Liver (tissue), 9 donors: Measurements from ENCODE around the gene TLN1. TPM values are rescaled to one million over a fixed set of nuclear protein-coding genes. Genes with fewer than 3 reads are reported as not detected.
A peak's percentile ranks its signal among the peaks of the same experiment; 100 is the strongest.

Experiments
- DNase-seq: peaks from one replicate; pipeline ENCODE4 v3.0.0-alpha.2; 2017; ENCODE audit warnings: low spot score
- H3K27ac ChIP-seq, 2 donors: one replicate each; pipeline ENCODE4 v1.7.0; 2013; ENCODE audit warnings: inconsistent platforms in 2 of 2, low read length in 2 of 2, control low read depth in 1 of 2, low read depth in 1 of 2, mild to moderate bottlenecking in 1 of 2
- H3K27me3 ChIP-seq, 4 donors: one replicate each; pipeline versions ENCODE4 v1.6.1 to v1.7.0; 2013; ENCODE audit warnings: low read length in 3 of 4, inconsistent platforms in 1 of 4, mild to moderate bottlenecking in 1 of 4, moderate library complexity in 1 of 4; ENCODE audit not compliant: control insufficient read depth in 4 of 4, insufficient read depth in 4 of 4
- H3K36me3 ChIP-seq, 4 donors: one replicate each; pipeline versions ENCODE4 v1.6.1 to v1.7.0; 2013; ENCODE audit warnings: low read length in 3 of 4, mild to moderate bottlenecking in 3 of 4, low read depth in 1 of 4, moderate library complexity in 1 of 4; ENCODE audit not compliant: control insufficient read depth in 4 of 4, insufficient read depth in 3 of 4
- H3K4me1 ChIP-seq, 4 donors: one replicate each; pipeline versions ENCODE4 v1.6.1 to v1.7.0; 2013; ENCODE audit warnings: low read length in 3 of 4, mild to moderate bottlenecking in 3 of 4, moderate library complexity in 1 of 4; ENCODE audit not compliant: control insufficient read depth in 4 of 4, insufficient read depth in 4 of 4
- H3K4me3 ChIP-seq, 3 donors: one replicate each; pipeline versions ENCODE4 v1.6.1 to v1.7.0; 2013; ENCODE audit warnings: low read length in 3 of 3, control low read depth in 1 of 3, low read depth in 1 of 3, mild to moderate bottlenecking in 1 of 3
- H3K9ac ChIP-seq, 2 donors: one replicate each; pipeline ENCODE4 v1.7.0; 2013; ENCODE audit warnings: low read length in 2 of 2, mild to moderate bottlenecking in 2 of 2, moderate library complexity in 2 of 2, control low read depth in 1 of 2, low read depth in 1 of 2
- H3K9me3 ChIP-seq, 4 donors: one replicate each; pipeline versions ENCODE4 v1.6.1 to v1.7.0; 2013; ENCODE audit warnings: low read length in 3 of 4; ENCODE audit not compliant: control insufficient read depth in 4 of 4
- CTCF ChIP-seq: fragments of 150-350 bp; IDR thresholded peaks from 2 replicates; pipeline ENCODE4 v1.5.1; 2017; ENCODE audit warnings: improper control_type of control experiment, low read depth, low read length; ENCODE audit not compliant: missing input control
- EGR1 ChIP-seq, 2 donors: IDR thresholded peaks; 2 replicates each; pipeline ENCODE4 v1.6.1; 2016 to 2018; ENCODE audit warnings: antibody characterized with exemption in 2 of 2, low read depth in 2 of 2
- FOXA2 ChIP-seq: IDR thresholded peaks from 2 replicates; pipeline ENCODE4 v1.6.1; 2016; ENCODE audit warnings: antibody characterized with exemption
- GABPA ChIP-seq, 2 donors: IDR thresholded peaks in 1 of 2; conservative IDR thresholded peaks in 1 of 2; 2 replicates each; pipeline ENCODE4 v1.6.1; 2016; ENCODE audit warnings: antibody characterized with exemption in 2 of 2, mild to moderate bottlenecking in 1 of 2, moderate library complexity in 1 of 2
- HNF4A ChIP-seq, 2 donors: conservative IDR thresholded peaks; 2 replicates each; pipeline ENCODE4 v1.6.1; 2016; ENCODE audit warnings: antibody characterized with exemption in 2 of 2, mild to moderate bottlenecking in 2 of 2
- HNF4G ChIP-seq: IDR thresholded peaks from 2 replicates; pipeline ENCODE4 v1.6.1; 2016; ENCODE audit warnings: antibody characterized with exemption
- JUND ChIP-seq, 2 donors: IDR thresholded peaks; 2 replicates each; pipeline ENCODE4 v1.6.1; 2016; ENCODE audit warnings: antibody characterized with exemption in 2 of 2
- NR2F2 ChIP-seq: IDR thresholded peaks from 2 replicates; pipeline ENCODE4 v1.6.1; 2016; ENCODE audit warnings: antibody characterized with exemption
- RAD21 ChIP-seq, 2 donors: IDR thresholded peaks; 2 replicates each; pipeline ENCODE4 v1.6.1; 2016; ENCODE audit warnings: antibody characterized with exemption in 2 of 2, mild to moderate bottlenecking in 2 of 2
- REST ChIP-seq: IDR thresholded peaks from 2 replicates; pipeline ENCODE4 v1.6.1; 2016; ENCODE audit warnings: antibody characterized with exemption, mild to moderate bottlenecking
- RXRA ChIP-seq, 2 donors: IDR thresholded peaks; 2 replicates each; pipeline ENCODE4 v1.6.1; 2017 to 2018; ENCODE audit warnings: antibody characterized with exemption in 2 of 2, mild to moderate bottlenecking in 1 of 2
- SP1 ChIP-seq: IDR thresholded peaks from 2 replicates; pipeline ENCODE4 v1.6.1; 2018; ENCODE audit warnings: antibody characterized with exemption, mild to moderate bottlenecking
- YY1 ChIP-seq: IDR thresholded peaks from 2 replicates; pipeline ENCODE4 v1.6.1; 2016; ENCODE audit warnings: antibody characterized with exemption, mild to moderate bottlenecking
- WGBS: extraction: QIAGEN DNeasy Blood & Tissue Kit; methylation state at CpG from one replicate; pipeline ENCODE4 v1.1.7; 2013; 5-methylcytosine and 5-hydroxymethylcytosine counted together
- polyA plus RNA-seq, 2 donors: library from polyadenylated mRNA; stranded (reverse) in 1 of 2; unstranded in 1 of 2; fragments of 200-250 nt in 1 of 2; fragments of >200 nt in 1 of 2; fragmentation: Nextera tagmentation in 1 of 2; extraction: Ambion mirVana in 1 of 2; gene quantifications; one replicate each; pipeline versions ENCODE4 v1.2.1 to v1.2.3, GENCODE V29; 2013 to 2015
- total RNA-seq, 2 donors: library from RNA; depleted of rRNA; stranded (reverse); fragments of >200 nt; gene quantifications; one replicate each; pipeline ENCODE4 v1.2.3, GENCODE V29; 2014
- TF ChIP-seq, protein P1 (sequence below): IDR thresholded peaks from 2 replicates; pipeline ENCODE4 v1.6.1; 2016; ENCODE audit warnings: antibody characterized with exemption
- TF ChIP-seq, protein P2 (sequence below): IDR thresholded peaks from 2 replicates; pipeline ENCODE4 v1.6.1; 2016; ENCODE audit warnings: antibody characterized with exemption
- donor health status: healthy.
- donor health status: healthy.
- donor health status: healthy.
- donor health status: healthy.
- donor health status: healthy.

TLN1 gene
- total and polyA plus RNA-seq, 4 donors: 24.5 to 184 (median 125) TPM

DNA sequence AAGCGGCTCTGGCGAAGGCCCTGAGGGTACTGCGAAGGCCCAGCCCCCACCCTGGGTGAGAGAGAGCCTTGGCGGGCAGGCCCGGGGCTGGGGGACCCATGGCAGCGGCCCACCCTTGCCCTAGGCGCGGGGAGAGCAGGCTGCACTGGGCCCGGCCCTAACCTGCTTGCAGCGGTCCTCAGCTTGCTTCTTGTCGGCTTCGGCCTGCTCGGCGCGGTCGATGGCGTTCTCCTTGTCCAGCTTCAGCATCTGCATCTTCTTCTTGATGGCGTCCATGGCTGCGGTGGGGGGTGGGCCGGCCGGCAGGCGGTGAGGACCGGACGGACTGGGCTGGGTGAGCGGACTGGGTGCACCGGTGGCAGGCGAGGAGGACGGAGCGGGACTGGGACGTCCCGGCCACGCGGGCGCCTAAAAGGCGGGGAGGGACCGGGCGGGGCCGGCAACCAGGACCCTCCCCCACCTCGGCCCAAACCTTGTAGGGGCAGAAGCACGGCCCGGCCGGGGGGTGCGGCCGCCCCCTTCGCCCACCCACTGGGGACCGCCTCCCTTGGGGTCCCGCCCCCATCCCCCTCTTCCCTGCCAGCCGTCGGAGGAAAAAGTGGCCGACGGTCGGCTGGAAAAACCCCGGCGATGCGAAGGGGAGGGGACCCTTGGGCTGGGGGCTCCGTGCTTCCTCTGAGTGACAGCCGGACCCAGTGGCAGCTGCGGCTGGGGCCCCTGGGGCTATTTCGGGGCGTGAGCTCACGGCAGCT lies 42.3 kb downstream of the TLN1 start, which contains the start of gene TPM2:
Gene TPM2 (minus strand): TSS at position 384 of the 752 bp plus-strand sequence. CDS start 108 bp downstream, at position 276.
- Histone ChIP-seq H3K9me3 (no peaks in the 10 kb centered on the region), H3K9ac (peak within 1 kb of the TSS in 1 of 2 donors; percentile 21), H3K4me3 (peak within 1 kb of the TSS; percentile 59 to 85 (median 77)), H3K27me3 (no peaks in the 10 kb centered on the region), H3K4me1 (peaks cover 0 to 10% (median 5%) of the 10 kb centered on the region in 4 donors), H3K27ac (peak within 1 kb of the TSS; percentile 77 to 81), H3K36me3 (peaks cover 0 to 2% (median 0%) of the 10 kb centered on the region in 4 donors)
- TF ChIP-seq, protein P1, sequence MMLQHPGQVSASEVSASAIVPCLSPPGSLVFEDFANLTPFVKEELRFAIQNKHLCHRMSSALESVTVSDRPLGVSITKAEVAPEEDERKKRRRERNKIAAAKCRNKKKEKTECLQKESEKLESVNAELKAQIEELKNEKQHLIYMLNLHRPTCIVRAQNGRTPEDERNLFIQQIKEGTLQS: no peak
- TF ChIP-seq JUND (IDR thresholded peaks at IDR 0.05) (no peak), REST (no peak), RXRA (IDR thresholded peaks at IDR 0.05) (no peak), FOXA2 (no peak), HNF4A (conservative IDR thresholded peaks at IDR 0.05) (no peak), HNF4G (no peak), EGR1 (IDR thresholded peaks at IDR 0.05; ENCODE audit: low read depth in 2 of 2) (no peak), NR2F2 (no peak), GABPA (IDR thresholded peaks at IDR 0.05 in 1 of 2, conservative IDR thresholded peaks at IDR 0.05 in 1 of 2) (no peak)
- no peak for DNase-seq
- WGBS: 61% methylated on average over 61 of the region's 61 CpGs

DNA sequence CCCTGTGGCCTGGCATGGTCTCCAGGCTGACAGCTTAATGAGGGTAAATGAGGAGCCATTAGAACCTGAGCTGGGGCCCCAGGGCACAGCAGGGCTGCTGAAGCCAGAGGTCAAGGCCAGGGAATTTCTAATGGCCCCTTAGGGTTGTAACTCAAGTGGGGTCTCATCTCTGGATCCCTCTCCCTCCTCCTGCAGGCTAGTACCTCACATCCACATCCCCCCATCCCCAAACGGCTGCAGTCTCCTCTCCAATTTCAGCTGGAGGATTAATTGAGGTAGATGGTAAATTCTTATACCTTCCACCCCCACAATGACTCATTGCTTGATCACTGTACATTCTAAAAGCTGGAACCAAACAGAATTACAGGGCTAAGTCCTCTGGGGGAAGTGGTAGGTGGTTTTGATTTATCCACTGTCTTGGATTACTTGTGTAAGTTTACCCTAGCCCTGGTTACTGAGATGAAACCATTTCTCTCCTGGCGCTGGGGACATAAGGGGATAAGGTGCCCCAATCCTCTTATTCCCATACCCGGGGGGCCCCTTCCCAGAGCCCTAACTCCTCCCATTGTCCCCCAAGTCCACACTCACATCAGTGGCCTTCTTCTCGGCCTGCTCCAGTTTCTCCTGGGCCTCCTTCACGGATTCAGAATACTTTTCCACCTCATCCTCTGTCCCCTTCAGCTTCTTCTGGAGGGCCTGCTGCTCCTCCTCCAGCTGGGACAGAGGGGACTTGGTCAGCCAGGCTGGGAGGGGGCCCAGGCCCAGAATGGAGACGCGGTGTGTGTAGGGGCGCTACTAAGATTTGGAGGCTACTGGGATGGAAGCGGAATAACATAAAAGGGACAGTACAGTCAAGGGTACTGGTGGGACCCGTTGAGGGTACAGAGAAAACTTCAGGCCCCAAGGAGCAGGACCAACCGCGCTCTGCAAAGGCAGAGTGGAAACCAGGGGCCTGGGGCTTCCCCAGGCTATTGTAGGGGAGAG lies 43.1 kb downstream of the TLN1 start:
- peaks cover 0 to 2% (median 0%) of the 10 kb centered on the region in 4 donors for H3K36me3 ChIP-seq
- H3K27me3 ChIP-seq: no peaks in the 10 kb centered on the region
- TF ChIP-seq EGR1 (IDR thresholded peaks at IDR 0.05; ENCODE audit: low read depth in 2 of 2) (no peak), RAD21 (IDR thresholded peaks at IDR 0.05) (no peak), CTCF (no peak), YY1 (no peak), FOXA2 (no peak), SP1 (no peak), HNF4A (conservative IDR thresholded peaks at IDR 0.05) (no peak)
- TF ChIP-seq, protein P2, sequence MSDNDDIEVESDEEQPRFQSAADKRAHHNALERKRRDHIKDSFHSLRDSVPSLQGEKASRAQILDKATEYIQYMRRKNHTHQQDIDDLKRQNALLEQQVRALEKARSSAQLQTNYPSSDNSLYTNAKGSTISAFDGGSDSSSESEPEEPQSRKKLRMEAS: no peak
- H3K4me1 ChIP-seq: peaks cover 0 to 10% (median 5%) of the 10 kb centered on the region in 4 donors
- H3K4me3 ChIP-seq: peak overlapping the region in 1 of 3 donors; percentile 22
- DNase-seq: no peak
- no peaks in the 10 kb centered on the region for H3K9me3 ChIP-seq
- H3K9ac ChIP-seq: no peak overlapping the region
- peak overlapping the region in 1 of 2 donors; percentile 12 for H3K27ac ChIP-seq
- WGBS: 90% methylated on average over 12 of the region's 12 CpGs
